Measurements from ENCODE around the gene HOXD9. TPM values are rescaled to one million over a fixed set of nuclear protein-coding genes. Genes with fewer than 3 reads are reported as not detected.

The HOXD9 gene
- total RNA-seq, 2 donors from 2014 or later = not detected

DNA sequence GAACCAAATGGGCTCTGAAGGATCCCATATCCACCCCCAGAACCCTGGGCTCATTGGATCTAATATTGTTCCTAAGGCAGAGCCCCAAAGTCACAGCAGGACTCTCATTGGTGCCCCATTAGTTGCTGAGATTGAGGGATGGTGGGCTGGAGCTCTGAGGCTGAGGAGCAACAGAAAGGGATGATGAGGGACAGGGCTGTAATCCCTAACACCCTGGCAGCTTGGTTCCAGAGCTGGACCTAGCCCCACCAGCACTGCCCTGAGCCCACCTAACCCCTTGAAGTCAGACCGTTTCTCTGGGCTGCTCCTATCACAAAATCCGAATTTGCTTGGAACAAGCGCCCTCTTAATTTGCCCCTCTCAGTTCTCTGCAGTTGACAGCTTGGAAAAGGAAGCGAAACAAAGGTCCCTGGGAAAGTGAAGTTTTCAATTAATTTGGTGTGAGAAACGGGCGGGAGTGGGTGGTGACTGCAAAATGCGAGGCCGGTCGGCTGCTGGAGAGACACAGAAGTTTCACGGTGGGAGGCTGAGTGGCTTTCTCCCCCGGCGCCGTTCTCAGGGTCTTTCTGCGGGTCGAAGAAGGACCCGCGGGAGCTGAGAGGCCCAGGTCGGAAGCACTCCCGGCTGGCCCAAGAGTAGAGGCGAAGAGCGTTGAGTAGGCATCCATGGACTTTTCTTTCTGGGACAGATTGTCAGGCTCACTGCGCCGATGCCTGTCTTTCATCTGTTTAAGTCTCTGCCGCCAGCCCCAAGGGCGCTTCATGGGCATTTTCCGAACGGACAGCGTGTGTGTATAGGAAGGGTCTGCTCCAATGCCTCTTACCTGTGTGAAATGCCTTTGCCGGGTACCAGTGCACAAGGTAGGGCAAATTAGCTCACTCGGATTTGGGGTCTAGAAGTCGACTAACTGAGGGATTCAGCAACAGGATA, 30.9 kb upstream of the HOXD9 start:
- H3K4me1 Mint-ChIP-seq = peaks cover 4% of the 10 kb centered on the region
- peaks cover 68% of the 10 kb centered on the region for H3K27me3 Mint-ChIP-seq
- ATAC-seq (replicated peaks) = no peak
- peaks cover 28% of the 10 kb centered on the region for H3K36me3 Mint-ChIP-seq (ENCODE audit: low read depth)
- H3K4me3 Mint-ChIP-seq = peak overlapping the region; percentile 35
- H3K9me3 Mint-ChIP-seq = peaks cover 9% of the 10 kb centered on the region
- H3K27ac Mint-ChIP-seq = no peak overlapping the region

DNA sequence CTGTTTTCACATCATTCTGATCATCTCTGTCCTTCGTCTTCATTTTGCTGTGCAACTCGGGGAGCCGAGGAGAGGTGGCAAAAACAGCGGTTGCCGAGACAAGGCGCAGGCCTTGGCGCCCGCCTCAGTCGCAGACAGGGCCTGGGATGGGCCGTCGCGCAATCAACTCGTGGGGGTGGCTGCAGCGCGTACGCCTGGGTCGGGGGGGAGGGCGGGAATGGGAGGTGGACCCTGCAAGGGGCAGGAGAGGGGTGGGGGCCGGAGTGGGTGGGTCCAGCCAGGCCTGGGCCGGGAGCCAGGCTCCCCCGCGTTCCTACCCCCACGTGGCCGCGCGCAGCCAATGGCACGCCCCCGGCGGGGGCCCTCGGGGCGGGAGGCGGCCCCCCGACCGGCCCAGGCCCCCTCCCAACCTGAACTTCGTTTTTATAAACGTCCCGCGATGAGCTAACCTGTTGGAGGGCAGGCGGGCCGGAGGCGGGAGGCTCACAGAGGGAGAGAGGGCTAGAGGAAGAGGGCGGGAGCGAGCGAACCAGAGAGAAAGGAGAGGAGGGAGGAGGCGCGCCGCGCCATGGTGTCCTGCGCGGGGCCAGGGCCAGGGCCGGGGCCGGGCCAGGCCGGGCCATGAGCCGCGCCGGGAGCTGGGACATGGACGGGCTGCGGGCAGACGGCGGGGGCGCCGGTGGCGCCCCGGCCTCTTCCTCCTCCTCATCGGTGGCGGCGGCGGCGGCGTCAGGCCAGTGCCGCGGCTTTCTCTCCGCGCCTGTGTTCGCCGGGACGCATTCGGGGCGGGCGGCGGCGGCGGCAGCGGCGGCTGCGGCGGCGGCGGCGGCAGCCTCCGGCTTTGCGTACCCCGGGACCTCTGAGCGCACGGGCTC, 30.0 kb upstream of the HOXD9 start, which contains the start of gene HOXD13:
HOXD13 (plus strand) TSS at position 452 of the 875 bp plus-strand sequence; CDS start at position 622, 170 bp downstream.
- no peak for ATAC-seq (replicated peaks)

DNA sequence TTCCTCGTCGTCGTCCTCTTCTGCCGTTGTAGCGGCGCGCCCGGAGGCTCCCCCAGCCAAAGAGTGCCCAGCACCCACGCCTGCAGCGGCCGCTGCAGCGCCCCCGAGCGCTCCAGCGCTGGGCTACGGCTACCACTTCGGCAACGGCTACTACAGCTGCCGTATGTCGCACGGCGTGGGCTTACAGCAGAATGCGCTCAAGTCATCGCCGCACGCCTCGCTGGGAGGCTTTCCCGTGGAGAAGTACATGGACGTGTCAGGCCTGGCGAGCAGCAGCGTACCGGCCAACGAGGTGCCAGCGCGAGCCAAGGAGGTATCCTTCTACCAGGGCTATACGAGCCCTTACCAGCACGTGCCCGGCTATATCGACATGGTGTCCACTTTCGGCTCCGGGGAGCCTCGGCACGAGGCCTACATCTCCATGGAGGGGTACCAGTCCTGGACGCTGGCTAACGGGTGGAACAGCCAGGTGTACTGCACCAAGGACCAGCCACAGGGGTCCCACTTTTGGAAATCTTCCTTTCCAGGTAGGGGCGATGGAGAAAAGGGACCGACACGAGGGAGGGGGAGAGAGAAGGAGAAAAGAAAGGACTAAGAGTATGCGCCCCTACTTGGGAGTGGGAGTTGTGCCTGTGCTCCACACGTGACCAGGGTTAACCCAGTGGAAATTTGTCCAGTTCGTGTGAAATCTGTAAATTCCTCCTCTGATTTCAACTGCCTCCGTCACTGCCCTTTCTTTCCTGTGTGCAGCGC, 29.2 kb upstream of the HOXD9 start:
- peaks cover 8% of the 10 kb centered on the region for H3K4me1 Mint-ChIP-seq
- peak overlapping the region; percentile 23 for H3K4me3 Mint-ChIP-seq
- no peak overlapping the region for H3K27ac Mint-ChIP-seq
- H3K36me3 Mint-ChIP-seq (ENCODE audit: low read depth) = peaks cover 23% of the 10 kb centered on the region
- H3K27me3 Mint-ChIP-seq = peaks cover 72% of the 10 kb centered on the region
- H3K9me3 Mint-ChIP-seq = peaks cover 9% of the 10 kb centered on the region
- no peak for ATAC-seq (replicated peaks)

More for the DNA sequence above, 30.0 kb upstream of the HOXD9 start, which contains the start of gene HOXD13:
- Mint-ChIP-seq H3K4me1 (peaks cover 4% of the 10 kb centered on the region), H3K36me3 (ENCODE audit: low read depth) (peaks cover 23% of the 10 kb centered on the region), H3K27ac (no peak within 1 kb of the TSS), H3K9me3 (peaks cover 9% of the 10 kb centered on the region), H3K4me3 (peak within 1 kb of the TSS; percentile 35), H3K27me3 (peaks cover 70% of the 10 kb centered on the region)

DNA sequence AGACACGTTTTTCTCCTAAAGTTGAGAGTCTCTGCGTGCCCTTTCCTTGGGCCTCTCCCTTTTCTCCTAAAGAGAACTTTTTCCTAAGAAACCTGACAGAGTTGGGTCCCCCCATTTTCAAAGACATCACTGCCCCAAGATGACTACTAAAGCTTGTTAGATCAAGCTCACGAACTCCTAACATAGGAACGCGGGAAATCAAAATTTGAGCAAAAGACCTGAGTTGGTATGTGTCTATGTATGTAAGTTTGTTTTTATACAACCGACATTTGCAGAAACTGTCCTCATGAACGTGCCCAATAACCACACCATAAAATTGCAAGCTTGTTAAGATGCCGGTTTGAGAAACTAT, 28.6 kb upstream of the HOXD9 start:
- peaks cover 8% of the 10 kb centered on the region for H3K4me1 Mint-ChIP-seq
- H3K27ac Mint-ChIP-seq = no peak overlapping the region
- ATAC-seq (replicated peaks) = no peak
- H3K36me3 Mint-ChIP-seq (ENCODE audit: low read depth) = peaks cover 23% of the 10 kb centered on the region
- H3K27me3 Mint-ChIP-seq = peaks cover 73% of the 10 kb centered on the region
- H3K9me3 Mint-ChIP-seq = peaks cover 9% of the 10 kb centered on the region
- H3K4me3 Mint-ChIP-seq = peak overlapping the region; percentile 23

DNA sequence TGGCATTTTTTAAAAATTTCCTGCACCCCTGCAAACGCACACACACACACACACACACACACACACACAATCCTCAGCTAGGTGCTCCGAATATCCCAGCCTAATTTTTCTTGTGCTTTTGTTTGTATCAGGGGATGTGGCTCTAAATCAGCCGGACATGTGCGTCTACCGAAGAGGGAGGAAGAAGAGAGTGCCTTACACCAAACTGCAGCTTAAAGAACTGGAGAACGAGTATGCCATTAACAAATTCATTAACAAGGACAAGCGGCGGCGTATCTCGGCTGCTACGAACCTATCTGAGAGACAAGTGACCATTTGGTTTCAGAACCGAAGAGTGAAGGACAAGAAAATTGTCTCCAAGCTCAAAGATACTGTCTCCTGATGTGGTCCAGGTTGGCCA, 28.2 kb upstream of the HOXD9 start:
- ATAC-seq (replicated peaks) = no peak
- no peak overlapping the region for H3K27ac Mint-ChIP-seq
- no peak overlapping the region for H3K4me3 Mint-ChIP-seq
- H3K4me1 Mint-ChIP-seq = peaks cover 8% of the 10 kb centered on the region
- H3K27me3 Mint-ChIP-seq = peaks cover 74% of the 10 kb centered on the region
- peaks cover 23% of the 10 kb centered on the region for H3K36me3 Mint-ChIP-seq (ENCODE audit: low read depth)
- H3K9me3 Mint-ChIP-seq = peaks cover 9% of the 10 kb centered on the region

DNA sequence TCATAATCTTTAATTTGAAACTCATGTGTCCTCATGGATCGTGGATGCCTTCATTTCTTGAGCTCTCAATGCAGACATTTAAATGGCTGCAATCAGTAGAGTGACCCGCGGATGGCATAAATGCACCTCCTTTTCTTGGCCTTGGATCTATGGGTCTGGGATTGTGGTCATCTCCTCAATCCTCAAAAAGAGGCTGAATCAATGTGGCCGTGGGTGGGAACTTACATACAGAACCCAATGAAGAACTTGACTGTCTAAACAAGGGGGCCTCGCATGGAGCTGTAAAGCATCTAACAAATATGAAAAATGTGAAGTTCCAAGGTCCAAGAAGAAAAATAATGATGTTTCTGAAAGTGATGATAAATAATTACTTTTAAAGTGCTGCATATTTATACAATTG, 27.1 kb upstream of the HOXD9 start:
- Mint-ChIP-seq H3K27ac (no peak overlapping the region), H3K9me3 (peaks cover 9% of the 10 kb centered on the region), H3K27me3 (peaks cover 67% of the 10 kb centered on the region), H3K4me1 (peaks cover 8% of the 10 kb centered on the region), H3K36me3 (ENCODE audit: low read depth) (peaks cover 23% of the 10 kb centered on the region), H3K4me3 (no peak overlapping the region)
- no peak for ATAC-seq (replicated peaks)

DNA sequence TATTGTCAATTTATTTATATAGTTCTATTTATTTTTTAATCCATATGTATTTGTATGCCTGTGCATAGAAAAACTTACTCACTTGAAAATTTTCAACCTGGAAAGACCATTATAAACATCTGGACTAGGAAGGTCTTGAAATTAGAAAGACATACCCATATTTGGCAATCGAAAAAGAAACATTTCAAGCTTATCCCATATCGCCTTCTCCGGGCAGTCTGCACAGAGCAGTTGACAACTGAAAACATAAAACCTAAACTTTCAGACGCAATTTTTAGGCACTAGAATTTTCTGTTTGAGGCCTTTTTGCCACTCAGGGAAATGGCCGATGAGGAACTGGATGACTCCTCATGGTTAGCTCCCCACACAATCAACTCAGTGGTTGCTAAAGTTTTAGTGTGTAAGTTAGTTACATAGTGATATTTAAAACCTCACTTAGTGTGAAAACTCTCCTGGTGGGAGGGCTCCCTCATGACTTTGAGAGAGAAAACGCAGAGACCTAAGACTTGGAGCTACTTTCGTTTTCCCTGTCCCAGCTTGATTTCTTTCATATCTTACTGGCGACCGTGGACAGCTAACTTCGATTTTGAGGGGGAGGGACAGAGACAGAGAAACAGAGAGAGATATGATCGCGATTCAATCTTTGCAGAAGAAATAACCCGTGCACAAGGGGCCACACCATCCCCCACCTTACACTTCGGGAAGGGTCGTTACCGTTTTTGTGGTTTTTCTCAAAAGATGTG, 26.1 kb upstream of the HOXD9 start:
- no peak for ATAC-seq (replicated peaks)
- H3K36me3 Mint-ChIP-seq (ENCODE audit: low read depth) = peaks cover 19% of the 10 kb centered on the region

DNA sequence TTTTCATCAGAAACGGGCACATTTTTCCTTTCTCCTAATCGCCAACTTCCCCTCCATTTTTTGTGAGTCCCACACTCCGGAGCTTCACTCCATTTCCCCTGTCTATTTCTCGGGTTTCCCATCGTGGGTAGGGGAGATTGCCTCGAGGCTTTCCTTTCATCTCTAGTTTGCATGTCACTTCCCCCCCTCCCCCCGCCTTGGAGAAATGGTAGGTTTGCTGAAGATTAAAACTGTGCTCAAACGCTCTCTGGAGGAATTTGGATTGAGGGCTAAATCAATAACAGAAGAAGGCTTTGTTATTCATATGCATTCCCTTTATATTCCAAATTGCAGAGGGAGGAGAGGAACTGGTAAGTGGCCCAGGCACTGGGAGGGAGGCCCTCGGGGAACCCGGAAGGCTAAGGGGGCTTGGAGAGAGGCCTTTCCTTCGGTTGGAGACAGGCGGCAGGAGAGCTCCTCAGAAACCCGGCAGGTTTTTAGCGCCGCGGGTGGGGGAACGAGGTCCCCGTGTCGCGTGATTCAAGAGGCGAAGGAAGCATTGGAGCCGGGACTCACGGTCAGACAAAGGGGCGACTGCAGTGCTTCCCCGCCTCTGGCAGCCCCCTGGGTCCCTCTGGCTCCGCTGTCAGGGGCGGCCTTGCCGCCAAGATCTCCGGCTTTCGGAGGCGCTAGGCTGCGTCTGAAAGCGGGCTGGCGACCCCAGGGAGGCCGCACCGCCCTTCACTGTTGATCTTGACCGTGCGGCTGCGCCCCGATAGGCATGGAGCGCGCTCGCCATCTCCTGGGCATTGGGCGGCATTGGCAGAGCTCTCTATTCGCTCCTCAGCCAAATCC, 25.3 kb upstream of the HOXD9 start:
- peaks cover 4% of the 10 kb centered on the region for H3K9me3 Mint-ChIP-seq
- peak overlapping the region; percentile 64 for H3K4me3 Mint-ChIP-seq
- peaks cover 8% of the 10 kb centered on the region for H3K4me1 Mint-ChIP-seq
- ATAC-seq (replicated peaks) = peak; percentile 38
- H3K27ac Mint-ChIP-seq = no peak overlapping the region
- H3K36me3 Mint-ChIP-seq (ENCODE audit: low read depth) = peaks cover 13% of the 10 kb centered on the region
- H3K27me3 Mint-ChIP-seq = peaks cover 66% of the 10 kb centered on the region

More for the DNA sequence above, 26.1 kb upstream of the HOXD9 start:
- peak overlapping the region; percentile 64 for H3K4me3 Mint-ChIP-seq
- no peak overlapping the region for H3K27ac Mint-ChIP-seq
- H3K9me3 Mint-ChIP-seq = peaks cover 4% of the 10 kb centered on the region
- H3K27me3 Mint-ChIP-seq = peaks cover 66% of the 10 kb centered on the region
- H3K4me1 Mint-ChIP-seq = peaks cover 8% of the 10 kb centered on the region

DNA sequence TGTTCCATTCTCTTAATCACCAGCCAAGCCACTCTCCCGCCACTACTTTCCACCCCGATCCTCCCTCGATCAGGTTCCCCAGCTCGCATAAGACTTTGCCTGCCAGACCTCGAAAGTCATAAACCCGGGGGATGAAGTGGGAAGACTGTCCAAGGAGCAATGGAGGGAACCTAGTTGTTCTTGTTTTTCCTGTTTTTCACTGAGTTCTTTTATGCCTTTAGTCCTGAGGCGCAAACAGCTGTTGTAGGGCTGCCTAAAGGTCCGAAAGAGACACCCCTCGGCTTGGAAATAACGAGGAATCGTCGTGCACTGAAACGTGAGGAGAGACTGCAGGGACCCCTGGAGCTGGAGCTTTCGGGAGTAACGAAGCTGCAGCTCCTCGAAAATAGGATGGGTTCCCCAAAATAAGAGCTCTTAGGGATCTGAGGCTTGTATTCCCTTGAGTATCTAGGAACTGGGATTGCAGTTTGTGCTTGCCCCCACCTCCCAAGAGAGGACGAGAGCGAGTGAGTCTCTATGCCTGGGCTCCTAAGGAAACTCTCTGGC, 24.6 kb upstream of the HOXD9 start:
- Mint-ChIP-seq H3K36me3 (ENCODE audit: low read depth) (peaks cover 13% of the 10 kb centered on the region), H3K4me1 (peaks cover 8% of the 10 kb centered on the region), H3K4me3 (peak overlapping the region; percentile 64), H3K27ac (no peak overlapping the region), H3K9me3 (peaks cover 4% of the 10 kb centered on the region), H3K27me3 (peaks cover 73% of the 10 kb centered on the region)
- no peak for ATAC-seq (replicated peaks)

DNA sequence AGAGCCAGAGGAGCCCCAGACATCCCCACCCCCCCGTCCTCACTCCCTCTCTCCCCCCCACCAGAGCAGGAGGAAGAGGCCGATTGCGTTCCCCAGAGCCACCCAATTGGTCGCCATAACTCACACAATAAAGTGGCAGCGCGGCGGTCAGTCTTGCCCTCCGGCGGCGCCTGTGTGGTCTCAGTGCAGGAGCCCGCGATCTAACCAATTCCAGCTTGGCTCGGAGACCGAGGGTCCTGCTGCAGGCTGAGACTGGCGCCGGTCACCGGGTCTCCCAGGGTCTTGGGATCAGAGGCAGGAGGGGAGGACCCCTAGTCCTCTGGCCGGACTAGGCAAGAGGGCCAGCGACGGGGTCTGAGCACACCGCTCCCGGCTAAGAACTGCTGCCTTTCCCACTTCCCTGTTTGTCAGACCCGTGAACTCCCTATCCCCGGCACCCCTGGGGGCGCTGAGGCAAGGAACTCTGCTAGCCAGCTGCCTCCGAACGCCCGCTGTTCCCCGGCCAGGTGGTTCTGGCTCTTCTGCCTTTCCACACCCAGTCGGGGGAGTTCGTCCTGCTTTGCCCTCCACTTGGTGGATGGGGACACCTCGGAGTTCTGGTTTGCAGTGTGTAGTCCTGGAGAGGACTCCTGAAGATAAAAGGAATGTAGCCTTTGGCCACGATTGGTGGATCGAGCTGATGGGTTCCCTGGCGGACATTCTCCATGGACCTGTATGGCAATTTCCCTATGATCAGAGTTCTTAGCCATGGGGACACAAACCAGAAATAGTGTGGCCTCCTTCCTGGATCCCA, 24.0 kb upstream of the HOXD9 start:
- H3K27ac Mint-ChIP-seq = no peak overlapping the region
- ATAC-seq (replicated peaks) = no peak

DNA sequence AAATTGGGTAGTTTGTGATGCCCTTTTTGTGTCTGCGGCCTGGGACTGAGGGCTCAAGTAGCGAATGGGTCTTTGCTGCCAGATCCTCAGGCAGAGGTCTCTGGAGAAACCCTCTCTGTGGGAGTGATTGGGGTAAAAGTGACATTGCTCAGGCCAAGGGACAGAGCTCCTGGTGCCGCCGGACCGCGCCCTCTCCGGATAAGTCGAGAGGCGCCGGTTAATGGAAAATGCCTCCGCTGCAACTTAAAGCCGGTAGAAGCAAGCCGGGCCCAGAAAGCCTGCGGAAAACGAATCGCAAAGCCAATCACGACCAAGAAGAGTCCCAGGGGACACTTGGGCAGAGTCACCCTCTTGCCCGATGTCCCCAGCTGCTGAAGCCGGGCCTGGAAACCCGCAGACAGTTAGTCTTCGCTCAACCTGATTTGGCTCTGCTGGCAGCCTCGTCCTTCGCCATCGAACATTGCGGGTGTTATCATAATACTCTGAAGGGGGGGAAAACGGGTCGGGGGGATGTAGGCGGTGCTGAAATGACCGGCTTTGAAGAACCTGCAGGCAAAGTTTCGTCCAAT, 23.3 kb upstream of the HOXD9 start:
- peaks cover 1% of the 10 kb centered on the region for H3K36me3 Mint-ChIP-seq (ENCODE audit: low read depth)
- ATAC-seq (replicated peaks) = no peak
- H3K4me3 Mint-ChIP-seq = no peak overlapping the region
- peaks cover 73% of the 10 kb centered on the region for H3K27me3 Mint-ChIP-seq
- peaks cover 4% of the 10 kb centered on the region for H3K4me1 Mint-ChIP-seq
- H3K27ac Mint-ChIP-seq = no peak overlapping the region
- no peaks in the 10 kb centered on the region for H3K9me3 Mint-ChIP-seq

More for the DNA sequence above, 24.0 kb upstream of the HOXD9 start:
- Mint-ChIP-seq H3K4me1 (peaks cover 8% of the 10 kb centered on the region), H3K4me3 (no peak overlapping the region), H3K36me3 (ENCODE audit: low read depth) (peaks cover 8% of the 10 kb centered on the region), H3K9me3 (peaks cover 4% of the 10 kb centered on the region), H3K27me3 (peaks cover 75% of the 10 kb centered on the region)

Data from activated T-helper 17 cell treated with anti-CD3 and anti-CD28 coated beads, Interleukin-2, amount 50 U/mL, for 72 hours (primary cell).